ENCODE measurements around the gene EEA1.

GRCh38 chr12:92854344-92854743, 74.8 kb downstream of the EEA1 start:
- no peak for TF ChIP-seq CTCF (IDR thresholded peaks at IDR 0.05)
- TF ChIP-seq POLR2A (IDR thresholded peaks at IDR 0.05): no peak
